ENCODE measurements around the gene MUC22. TPM values are rescaled to one million over a fixed set of nuclear protein-coding genes. Genes with fewer than 3 reads are reported as not detected.
A peak's percentile ranks its signal among the peaks of the same experiment; 100 is the strongest.

MUC22 gene
- total and polyA plus RNA-seq, 2 experiments from 2014 or later: 0.03 TPM; not detected in 1

GRCh38 chr6:31038559-31038958 lies 28.3 kb downstream of the MUC22 start:
- no peak for TF ChIP-seq EZH2phosphoT487 (IDR thresholded peaks at IDR 0.05; ENCODE audit: low read depth, severe bottlenecking, unreplicated experiment)
- no peak for TF ChIP-seq CTCF (IDR thresholded peaks at IDR 0.05; ENCODE audit: poor library complexity)
- no peak for TF ChIP-seq EZH2 (IDR thresholded peaks at IDR 0.05; ENCODE audit: borderline replicate concordance)
- H3K4me1 ChIP-seq (ENCODE audit: insufficient read depth): no peaks in the 10 kb centered on the region
- WGBS (ENCODE audit: low lambda C conversion rate, missing lambda C conversion rate): 92% methylated on average over 8 of the region's 8 CpGs
- no peaks in the 10 kb centered on the region for H4K20me1 ChIP-seq (ENCODE audit: insufficient read depth, poor library complexity, severe bottlenecking)
- no peak for DNase-seq (ENCODE audit: low spot score)
- H3K27ac ChIP-seq: no peak overlapping the region
- H3K4me3 ChIP-seq: no peak overlapping the region
- no peaks in the 10 kb centered on the region for H3K9me3 ChIP-seq (ENCODE audit: low read depth)
- H3K36me3 ChIP-seq (replicated peaks; ENCODE audit: insufficient read depth, low read depth): no peaks in the 10 kb centered on the region
- H3K79me2 ChIP-seq: no peaks in the 10 kb centered on the region
- no peaks in the 10 kb centered on the region for H3K27me3 ChIP-seq
- H3K9me2 ChIP-seq (replicated peaks; ENCODE audit: insufficient read depth): no peaks in the 10 kb centered on the region
- no peak overlapping the region for H2AFZ ChIP-seq
- H3K4me2 ChIP-seq: no peak overlapping the region

GRCh38 chr6:31040801-31041200 lies 30.5 kb downstream of the MUC22 start:
- Histone ChIP-seq H3K9me2 (replicated peaks; ENCODE audit: insufficient read depth) (no peaks in the 10 kb centered on the region), H3K79me2 (no peaks in the 10 kb centered on the region), H4K20me1 (ENCODE audit: insufficient read depth, poor library complexity, severe bottlenecking) (no peaks in the 10 kb centered on the region), H3K36me3 (replicated peaks; ENCODE audit: insufficient read depth, low read depth) (no peaks in the 10 kb centered on the region), H3K27me3 (no peaks in the 10 kb centered on the region), H3K27ac (no peak overlapping the region), H3K4me3 (no peak overlapping the region), H2AFZ (no peak overlapping the region), H3K9me3 (ENCODE audit: low read depth) (no peaks in the 10 kb centered on the region), H3K4me2 (no peak overlapping the region), H3K4me1 (ENCODE audit: insufficient read depth) (no peaks in the 10 kb centered on the region)
- no peak for DNase-seq (ENCODE audit: low spot score)
- WGBS (ENCODE audit: low lambda C conversion rate, missing lambda C conversion rate): 76% methylated on average over 7 of the region's 7 CpGs
- no peak for TF ChIP-seq EZH2phosphoT487 (IDR thresholded peaks at IDR 0.05; ENCODE audit: low read depth, severe bottlenecking, unreplicated experiment)
- TF ChIP-seq CTCF (IDR thresholded peaks at IDR 0.05; ENCODE audit: poor library complexity): no peak
- TF ChIP-seq EZH2 (IDR thresholded peaks at IDR 0.05; ENCODE audit: borderline replicate concordance): no peak

- Histone ChIP-seq H3K4me1 (ENCODE audit: insufficient read depth) (no peaks in the 10 kb centered on the region), H3K36me3 (replicated peaks; ENCODE audit: insufficient read depth, low read depth) (no peaks in the 10 kb centered on the region), H3K79me2 (no peaks in the 10 kb centered on the region), H3K27me3 (no peaks in the 10 kb centered on the region), H4K20me1 (ENCODE audit: insufficient read depth, poor library complexity, severe bottlenecking) (no peaks in the 10 kb centered on the region), H3K4me3 (no peak overlapping the region), H3K9me3 (ENCODE audit: low read depth) (no peaks in the 10 kb centered on the region), H2AFZ (no peak overlapping the region), H3K9me2 (replicated peaks; ENCODE audit: insufficient read depth) (no peaks in the 10 kb centered on the region), H3K4me2 (peak overlapping the region; percentile 51), H3K27ac (peak overlapping the region; percentile 28)
- 54% methylated on average over 12 of the region's 12 CpGs for WGBS (ENCODE audit: low lambda C conversion rate, missing lambda C conversion rate)
- TF ChIP-seq EZH2 (IDR thresholded peaks at IDR 0.05; ENCODE audit: borderline replicate concordance): no peak
- TF ChIP-seq EZH2phosphoT487 (IDR thresholded peaks at IDR 0.05; ENCODE audit: low read depth, severe bottlenecking, unreplicated experiment): no peak
- peak; percentile 72 for DNase-seq (ENCODE audit: low spot score)
These were observed 31.2 kb downstream of the MUC22 start for GRCh38 chr6:31041372-31041974.

- no peaks in the 10 kb centered on the region for H3K4me1 ChIP-seq (ENCODE audit: insufficient read depth)
- H3K9me3 ChIP-seq (ENCODE audit: low read depth): no peaks in the 10 kb centered on the region
- no peaks in the 10 kb centered on the region for H3K36me3 ChIP-seq (replicated peaks; ENCODE audit: insufficient read depth, low read depth)
- H4K20me1 ChIP-seq (ENCODE audit: insufficient read depth, poor library complexity, severe bottlenecking): no peaks in the 10 kb centered on the region
- peak; percentile 43 for TF ChIP-seq CTCF (IDR thresholded peaks at IDR 0.05; ENCODE audit: poor library complexity)
- TF ChIP-seq EZH2 (IDR thresholded peaks at IDR 0.05; ENCODE audit: borderline replicate concordance): no peak
- H3K9me2 ChIP-seq (replicated peaks; ENCODE audit: insufficient read depth): no peaks in the 10 kb centered on the region
- H3K27ac ChIP-seq: no peak overlapping the region
- no peaks in the 10 kb centered on the region for H3K27me3 ChIP-seq
- H3K4me3 ChIP-seq: no peak overlapping the region
- peak; percentile 59 for DNase-seq (ENCODE audit: low spot score)
- no peak overlapping the region for H2AFZ ChIP-seq
- 27% methylated on average over 4 of the region's 4 CpGs for WGBS (ENCODE audit: low lambda C conversion rate, missing lambda C conversion rate)
- no peaks in the 10 kb centered on the region for H3K79me2 ChIP-seq
- no peak overlapping the region for H3K4me2 ChIP-seq
These were observed 32.5 kb downstream of the MUC22 start for GRCh38 chr6:31042806-31043205.
